Activated naive CD8-positive, alpha-beta T cell (primary cell): ENCODE results near the gene LHX3.
"Not testable (repeated sequence)": the region's sequence is repeated elsewhere in the genome, so short reads cannot be mapped to it uniquely, and the experiment has no call there.

Experiments
- H3K27ac Mint-ChIP-seq: one replicate; pipeline ENCODE4 v1.8.0; 2021; ENCODE audit warnings: mixed read lengths
- H3K27me3 Mint-ChIP-seq: one replicate; pipeline ENCODE4 v1.8.0; 2021; ENCODE audit warnings: mixed read lengths
- H3K36me3 Mint-ChIP-seq: one replicate; pipeline ENCODE4 v1.8.0; 2021; ENCODE audit warnings: mixed read lengths
- H3K4me1 Mint-ChIP-seq: one replicate; pipeline ENCODE4 v1.8.0; 2021; ENCODE audit warnings: low read depth, mixed read lengths
- H3K4me3 Mint-ChIP-seq: one replicate; pipeline ENCODE4 v1.8.0; 2021; ENCODE audit warnings: mild to moderate bottlenecking, mixed read lengths
- H3K9me3 Mint-ChIP-seq: one replicate; pipeline ENCODE4 v1.8.0; 2021; ENCODE audit warnings: low read depth, mixed read lengths

LHX3 gene

DNA sequence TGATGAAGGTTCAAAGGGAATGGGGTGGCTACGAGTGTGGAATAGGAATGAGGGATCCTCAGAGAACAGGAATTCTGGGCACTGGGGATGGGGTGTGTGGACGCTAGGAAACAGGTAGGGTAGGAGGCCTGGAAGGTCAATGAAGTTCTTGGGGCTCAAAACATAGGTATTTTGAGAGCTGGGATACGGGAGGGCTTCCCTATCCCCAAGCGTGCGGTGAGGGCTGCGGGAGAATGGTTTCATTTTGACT, 40.0 kb upstream of the LHX3 start:
- Mint-ChIP-seq H3K36me3 (no peaks in the 10 kb centered on the region), H3K9me3 (no peaks in the 10 kb centered on the region), H3K27ac (peak overlapping the region; percentile 98), H3K4me1 (peaks cover 37% of the 10 kb centered on the region), H3K4me3 (peak overlapping the region; percentile 100), H3K27me3 (no peaks in the 10 kb centered on the region)

DNA sequence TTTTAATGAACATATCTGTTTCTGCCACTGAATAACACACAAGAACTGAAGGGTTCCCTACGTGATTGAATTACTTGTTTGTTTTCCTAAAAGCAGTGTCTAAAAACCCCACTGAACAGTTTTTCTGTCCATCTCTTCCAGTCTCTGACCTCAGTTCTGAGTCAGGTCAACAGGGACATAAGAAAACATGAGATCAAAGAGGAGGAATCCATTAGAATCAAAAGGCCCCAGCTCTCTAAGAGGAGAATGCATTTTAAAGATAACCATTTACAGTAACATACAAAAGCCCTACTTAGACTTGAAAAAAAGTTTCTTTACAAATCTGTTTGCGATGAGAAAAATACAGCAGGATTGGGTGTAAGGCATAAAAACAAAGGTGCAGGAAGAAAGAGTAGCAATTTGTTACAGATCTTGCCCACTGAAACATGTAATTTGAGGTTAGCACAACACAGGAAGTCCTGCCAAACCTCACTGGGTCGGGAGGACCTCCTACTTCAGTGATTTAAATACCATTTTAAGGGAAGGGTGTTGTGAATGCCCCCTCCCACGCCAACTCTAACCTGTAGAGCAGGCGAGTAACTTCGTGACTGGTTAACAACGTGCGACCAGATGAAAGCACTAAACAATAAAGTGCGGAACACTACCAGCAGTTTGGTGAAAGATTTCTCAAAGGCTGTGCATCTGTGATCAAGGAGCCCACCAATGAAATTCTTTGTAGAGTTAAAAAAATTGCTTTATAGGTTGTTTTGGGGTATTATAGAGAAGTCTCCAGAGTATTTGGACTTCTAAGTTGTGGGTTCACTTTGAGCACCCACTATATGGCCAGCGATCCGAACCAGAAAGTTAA, 39.4 kb upstream of the LHX3 start:
- Mint-ChIP-seq H3K9me3 (no peaks in the 10 kb centered on the region), H3K27ac (peak overlapping the region; percentile 98), H3K4me1 (peaks cover 42% of the 10 kb centered on the region), H3K36me3 (no peaks in the 10 kb centered on the region), H3K27me3 (no peaks in the 10 kb centered on the region), H3K4me3 (peak overlapping the region; percentile 100)

DNA sequence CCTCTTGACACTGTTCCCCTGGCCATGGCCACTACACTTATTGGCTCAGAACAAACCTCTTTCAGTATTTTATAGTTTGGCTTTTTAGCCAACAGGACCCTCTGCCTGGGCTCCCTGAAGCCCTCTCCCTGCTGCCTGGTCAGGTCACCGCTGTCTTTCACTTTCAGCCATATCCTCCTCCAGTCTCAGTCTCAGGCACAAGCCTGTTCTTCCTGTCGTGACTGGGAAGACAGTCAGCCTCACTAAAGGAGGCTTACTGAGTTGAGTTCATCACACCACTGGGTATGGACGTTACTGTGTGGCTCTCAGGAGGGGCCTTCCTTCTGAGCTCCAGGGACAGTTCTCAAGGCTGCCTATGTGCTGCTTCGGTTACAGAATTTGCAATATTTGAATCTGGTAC, 38.7 kb upstream of the LHX3 start:
- Mint-ChIP-seq H3K27me3 (no peaks in the 10 kb centered on the region), H3K9me3 (no peaks in the 10 kb centered on the region), H3K4me1 (peaks cover 47% of the 10 kb centered on the region), H3K4me3 (peak overlapping the region; percentile 100), H3K36me3 (no peaks in the 10 kb centered on the region), H3K27ac (peak overlapping the region; percentile 98)

DNA sequence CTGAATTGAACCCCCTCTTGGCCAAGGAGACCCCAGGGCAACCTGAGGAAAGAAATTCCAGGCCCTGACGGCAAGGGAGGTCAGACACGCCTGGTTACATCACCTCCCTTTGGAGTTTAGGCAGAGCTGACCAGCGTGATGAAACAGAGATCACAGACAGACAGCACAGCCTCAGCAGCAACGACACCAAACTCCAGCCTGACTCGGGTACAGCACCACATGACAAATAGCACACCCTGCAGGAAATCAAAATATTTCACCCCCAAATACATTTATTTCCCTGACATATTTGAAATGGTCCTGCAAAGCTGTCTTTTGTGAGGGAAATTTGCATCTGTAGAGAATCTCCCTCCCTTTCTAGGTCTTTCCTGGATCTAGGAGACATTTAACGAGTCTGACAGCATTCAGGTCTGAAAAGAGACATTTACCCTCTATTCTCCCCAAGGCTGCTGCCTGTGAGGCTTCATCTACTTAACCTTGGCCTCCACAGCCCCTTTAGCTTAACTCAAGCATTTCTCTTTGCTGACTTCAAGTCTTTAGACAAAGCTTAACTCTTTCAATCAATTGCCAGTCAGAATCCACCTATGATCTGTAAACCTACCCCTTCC, 38.1 kb upstream of the LHX3 start:
- H3K9me3 Mint-ChIP-seq = no peaks in the 10 kb centered on the region
- no peaks in the 10 kb centered on the region for H3K27me3 Mint-ChIP-seq
- no peaks in the 10 kb centered on the region for H3K36me3 Mint-ChIP-seq
- H3K4me3 Mint-ChIP-seq = peak overlapping the region; percentile 100
- H3K4me1 Mint-ChIP-seq = peaks cover 51% of the 10 kb centered on the region
- peak overlapping the region; percentile 98 for H3K27ac Mint-ChIP-seq

DNA sequence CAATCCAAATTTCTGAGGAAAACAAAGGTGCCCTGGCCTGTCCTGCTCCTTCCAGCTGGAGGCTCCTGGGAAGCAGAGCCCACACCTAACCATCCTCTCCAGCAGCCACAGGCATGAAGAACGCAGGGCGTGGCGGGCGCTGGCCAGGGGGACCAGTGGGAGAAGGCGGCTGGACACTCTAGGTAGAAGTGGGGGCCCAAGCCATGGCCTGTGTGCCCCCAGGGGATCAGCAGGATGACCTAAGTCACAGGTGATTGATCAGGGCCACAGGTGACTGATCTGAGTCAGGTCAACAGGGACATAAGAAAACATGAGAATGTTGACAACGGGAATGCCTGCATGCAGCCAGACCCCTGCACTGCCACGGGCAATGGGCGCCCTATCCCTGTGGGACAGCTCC, 37.3 kb upstream of the LHX3 start:
- H3K9me3 Mint-ChIP-seq = no peaks in the 10 kb centered on the region
- peaks cover 51% of the 10 kb centered on the region for H3K4me1 Mint-ChIP-seq
- no peak overlapping the region for H3K4me3 Mint-ChIP-seq
- H3K27me3 Mint-ChIP-seq = no peaks in the 10 kb centered on the region
- no peaks in the 10 kb centered on the region for H3K36me3 Mint-ChIP-seq
- H3K27ac Mint-ChIP-seq = no peak overlapping the region

DNA sequence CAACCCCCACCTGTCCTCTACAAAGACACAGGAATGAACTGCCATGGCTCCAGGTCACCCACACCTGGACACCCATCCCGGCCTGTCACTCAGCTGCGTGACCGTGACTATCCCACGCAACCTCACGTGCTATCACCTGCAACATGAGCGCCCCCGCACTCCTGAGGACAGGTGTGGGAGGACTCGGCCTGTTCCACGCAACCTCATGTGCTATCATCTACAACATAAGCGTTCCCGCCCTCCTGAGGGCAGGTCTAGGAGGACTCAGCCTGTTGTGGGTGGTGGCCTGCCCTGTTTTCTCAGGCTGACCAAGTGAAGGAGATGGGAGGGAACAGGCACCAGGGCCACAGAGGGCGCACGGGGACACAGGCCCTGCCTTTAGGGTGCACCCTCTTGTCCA, 36.6 kb upstream of the LHX3 start:
- Mint-ChIP-seq H3K27me3 (no peaks in the 10 kb centered on the region), H3K27ac (no peak overlapping the region), H3K4me1 (peaks cover 51% of the 10 kb centered on the region), H3K36me3 (no peaks in the 10 kb centered on the region), H3K9me3 (no peaks in the 10 kb centered on the region), H3K4me3 (no peak overlapping the region)

DNA sequence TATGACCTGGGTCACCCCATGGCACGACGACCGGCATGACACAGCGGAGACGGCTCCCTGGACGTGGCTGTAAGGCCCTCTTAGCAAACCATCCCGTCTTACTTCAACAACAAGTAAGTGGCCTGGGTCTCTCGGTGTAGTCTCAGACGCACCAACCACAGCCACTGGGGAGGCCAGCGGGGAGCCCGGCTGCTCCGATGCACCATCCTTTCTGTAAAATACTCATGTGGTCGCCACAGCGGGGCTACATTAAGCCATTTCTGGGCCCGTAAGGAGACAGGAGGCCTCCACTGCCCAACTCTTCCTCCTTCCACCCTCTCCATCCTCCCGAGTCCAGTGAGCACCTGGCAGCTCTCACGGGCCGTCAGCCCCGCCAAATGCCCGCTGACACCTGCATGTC, 36.0 kb upstream of the LHX3 start:
- no peaks in the 10 kb centered on the region for H3K9me3 Mint-ChIP-seq
- H3K36me3 Mint-ChIP-seq = no peaks in the 10 kb centered on the region
- no peak overlapping the region for H3K4me3 Mint-ChIP-seq
- peaks cover 49% of the 10 kb centered on the region for H3K4me1 Mint-ChIP-seq
- no peaks in the 10 kb centered on the region for H3K27me3 Mint-ChIP-seq
- no peak overlapping the region for H3K27ac Mint-ChIP-seq

DNA sequence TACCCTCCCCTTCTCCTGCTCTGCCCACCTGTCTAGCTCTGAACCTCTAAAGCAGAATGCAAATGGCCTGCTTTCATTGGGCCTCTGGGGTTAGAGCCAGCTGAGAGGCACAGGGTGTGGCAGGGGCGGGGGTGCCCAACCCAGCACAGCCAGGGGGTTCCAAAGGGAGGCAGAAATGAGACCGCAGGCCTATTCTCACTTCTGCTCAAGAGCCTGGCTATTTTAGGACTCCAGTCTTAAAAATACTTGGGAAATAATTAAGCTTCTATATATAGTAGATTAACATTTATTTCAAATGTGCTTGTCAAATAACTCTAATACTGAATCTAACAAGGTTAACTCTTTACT, 35.0 kb upstream of the LHX3 start:
- Mint-ChIP-seq H3K27ac (no peak overlapping the region), H3K9me3 (no peaks in the 10 kb centered on the region), H3K4me1 (peaks cover 50% of the 10 kb centered on the region), H3K4me3 (no peak overlapping the region), H3K27me3 (no peaks in the 10 kb centered on the region), H3K36me3 (no peaks in the 10 kb centered on the region)

DNA sequence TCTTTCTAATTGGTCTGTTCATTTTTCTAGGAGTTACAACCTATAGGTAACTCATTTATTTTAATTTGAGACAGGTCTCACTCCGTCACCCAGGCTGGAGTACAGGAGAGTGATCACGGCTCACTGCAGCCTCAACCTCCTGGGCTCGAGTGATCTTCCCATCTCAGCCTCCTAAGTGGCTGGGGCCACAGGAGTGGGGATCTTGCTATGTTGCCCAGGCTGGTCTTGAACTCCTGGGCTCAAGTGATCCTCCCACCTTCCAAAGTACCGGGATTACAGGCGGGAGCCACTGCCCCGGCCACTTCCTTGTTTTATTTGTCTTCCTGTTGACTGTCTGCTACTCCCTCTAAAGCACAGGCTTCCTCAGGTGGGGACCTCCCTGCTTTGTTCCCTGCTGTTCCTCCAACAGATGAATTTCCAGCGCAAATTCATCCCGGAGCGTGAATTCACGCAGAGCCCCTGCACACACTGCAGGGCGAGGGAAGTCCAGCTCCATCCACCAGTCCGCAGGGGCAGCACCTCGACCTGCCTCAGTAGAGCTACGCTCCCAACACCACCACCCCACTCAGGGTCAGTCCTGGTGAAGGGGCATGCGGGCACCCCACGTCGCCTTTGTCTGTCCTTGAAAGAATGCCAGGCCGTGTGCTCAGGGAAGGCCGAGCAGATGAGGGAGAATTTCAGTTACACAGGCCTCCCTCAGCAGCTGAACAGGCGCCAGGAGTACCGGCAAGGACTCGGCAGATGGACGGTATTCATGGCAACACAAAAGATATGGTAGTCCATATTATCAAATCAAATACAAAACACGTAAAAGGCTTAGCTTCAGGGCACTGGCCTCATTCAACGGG, 34.4 kb upstream of the LHX3 start:
- no peaks in the 10 kb centered on the region for H3K27me3 Mint-ChIP-seq
- H3K4me3 Mint-ChIP-seq = no peak overlapping the region
- H3K9me3 Mint-ChIP-seq = no peaks in the 10 kb centered on the region
- no peaks in the 10 kb centered on the region for H3K36me3 Mint-ChIP-seq
- no peak overlapping the region for H3K27ac Mint-ChIP-seq
- H3K4me1 Mint-ChIP-seq = peaks cover 46% of the 10 kb centered on the region

DNA sequence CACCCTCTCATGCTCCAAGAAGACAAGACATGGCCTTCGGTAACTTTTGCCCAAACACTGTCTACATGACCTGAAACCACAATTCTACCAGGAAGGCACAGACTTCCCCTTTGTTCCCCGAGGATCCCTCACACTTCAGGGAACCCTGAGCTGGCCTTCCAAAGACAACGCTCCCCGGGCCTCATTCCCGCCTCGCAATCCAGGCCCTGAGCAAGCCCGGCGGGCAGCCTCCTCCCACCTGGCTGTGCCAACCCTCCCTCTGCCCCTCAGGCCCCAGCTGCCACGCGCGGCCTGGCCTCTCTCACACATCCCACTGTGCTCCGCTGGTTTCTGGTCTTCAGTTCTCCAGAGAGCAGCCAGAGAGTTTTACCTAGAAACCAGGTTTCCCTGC, 33.4 kb upstream of the LHX3 start:
- Mint-ChIP-seq H3K9me3 (no peaks in the 10 kb centered on the region), H3K4me3 (no peak overlapping the region), H3K27me3 (no peaks in the 10 kb centered on the region), H3K4me1 (peaks cover 43% of the 10 kb centered on the region), H3K36me3 (no peaks in the 10 kb centered on the region), H3K27ac (no peak overlapping the region)

DNA sequence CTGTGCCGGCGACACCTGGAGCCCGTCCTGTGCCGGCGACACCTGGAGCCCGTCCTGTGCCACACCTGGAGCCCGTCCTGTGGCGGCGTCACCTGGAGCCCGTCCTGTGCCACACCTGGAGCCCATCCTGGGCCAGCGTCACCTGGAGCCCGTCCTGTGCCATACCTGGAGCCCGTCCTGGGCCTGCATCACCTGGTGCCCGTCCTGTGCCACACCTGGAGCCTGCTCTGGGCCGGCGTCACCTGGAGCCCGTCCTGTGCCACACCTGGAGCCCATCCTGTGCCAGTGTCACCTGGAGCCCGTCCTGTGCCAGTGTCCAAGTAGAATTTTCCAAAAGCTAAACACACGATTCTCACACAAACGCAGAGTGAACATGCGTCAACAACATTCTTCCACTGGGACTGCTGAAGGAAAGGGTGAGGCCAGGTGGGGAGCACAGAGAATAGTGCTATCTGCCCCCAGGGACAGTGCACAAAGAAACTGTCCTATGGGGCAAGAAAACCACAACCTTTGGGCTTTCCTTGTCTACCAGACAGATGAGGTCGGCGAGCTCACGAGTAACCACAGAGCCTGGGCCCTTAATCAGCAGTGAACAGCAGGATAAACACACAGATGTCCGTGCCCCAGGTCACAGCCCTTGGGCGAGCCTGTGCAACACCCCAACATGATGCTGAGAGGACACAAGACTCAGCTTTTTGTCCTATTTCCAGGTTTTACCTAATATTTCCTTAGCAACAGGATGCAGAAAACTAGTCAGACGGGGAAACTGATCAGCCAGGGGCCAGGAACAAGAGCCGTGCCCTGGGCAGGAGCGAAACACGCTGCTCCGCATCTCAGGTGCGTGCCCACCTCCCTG, 32.8 kb upstream of the LHX3 start:
- H3K36me3 Mint-ChIP-seq = no peaks in the 10 kb centered on the region
- no peak overlapping the region for H3K27ac Mint-ChIP-seq
- no peaks in the 10 kb centered on the region for H3K27me3 Mint-ChIP-seq
- H3K4me3 Mint-ChIP-seq = no peak overlapping the region
- peaks cover 42% of the 10 kb centered on the region for H3K4me1 Mint-ChIP-seq
- H3K9me3 Mint-ChIP-seq = no peaks in the 10 kb centered on the region

DNA sequence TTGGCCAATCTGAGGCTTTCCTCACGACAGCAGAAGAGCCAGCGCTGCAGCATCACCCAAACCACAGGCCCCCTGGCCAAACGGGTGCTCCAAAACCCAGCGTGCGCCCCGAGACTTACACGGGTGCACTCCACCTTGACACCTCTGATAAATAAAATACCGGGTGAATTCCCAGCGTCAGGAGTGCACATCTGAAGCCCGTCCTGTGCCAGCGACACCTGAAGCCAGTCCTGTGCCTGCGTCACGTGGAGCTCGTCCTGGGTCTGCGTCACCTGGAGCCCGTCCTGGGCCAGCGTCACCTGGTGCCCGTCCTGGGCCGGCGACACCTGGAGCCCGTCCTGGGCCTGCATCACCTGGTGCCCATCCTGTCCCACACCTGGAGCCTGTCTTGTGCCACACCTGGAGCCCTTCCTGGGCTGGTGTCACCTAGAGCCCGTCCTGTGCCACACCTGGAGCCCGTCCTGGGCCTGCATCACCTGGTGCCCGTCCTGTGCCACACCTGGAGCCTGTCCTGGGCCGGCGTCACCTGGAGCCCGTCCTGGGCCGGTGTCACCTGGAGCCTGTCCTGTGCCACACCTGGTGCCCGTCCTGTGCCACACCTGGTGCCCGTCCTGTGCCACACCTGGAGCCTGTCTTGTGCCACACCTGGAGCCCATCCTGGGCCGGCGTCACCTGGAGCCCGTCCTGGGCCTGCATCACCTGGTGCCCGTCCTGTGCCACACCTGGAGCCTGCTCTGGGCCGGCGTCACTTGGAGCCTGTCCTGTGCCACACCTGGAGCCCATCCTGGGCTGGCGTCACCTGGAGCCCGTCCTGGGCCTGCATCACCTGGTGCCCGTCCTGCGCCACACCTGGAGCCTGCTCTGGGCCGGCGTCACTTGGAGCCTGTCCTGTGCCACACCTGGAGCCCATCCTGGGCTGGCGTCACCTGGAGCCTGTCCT, 31.8 kb upstream of the LHX3 start:
- not testable (repeated sequence) for H3K27me3 Mint-ChIP-seq, H3K4me3 Mint-ChIP-seq, H3K36me3 Mint-ChIP-seq, H3K9me3 Mint-ChIP-seq, H3K27ac Mint-ChIP-seq
- H3K4me1 Mint-ChIP-seq = peaks cover 45% of the 10 kb centered on the region

DNA sequence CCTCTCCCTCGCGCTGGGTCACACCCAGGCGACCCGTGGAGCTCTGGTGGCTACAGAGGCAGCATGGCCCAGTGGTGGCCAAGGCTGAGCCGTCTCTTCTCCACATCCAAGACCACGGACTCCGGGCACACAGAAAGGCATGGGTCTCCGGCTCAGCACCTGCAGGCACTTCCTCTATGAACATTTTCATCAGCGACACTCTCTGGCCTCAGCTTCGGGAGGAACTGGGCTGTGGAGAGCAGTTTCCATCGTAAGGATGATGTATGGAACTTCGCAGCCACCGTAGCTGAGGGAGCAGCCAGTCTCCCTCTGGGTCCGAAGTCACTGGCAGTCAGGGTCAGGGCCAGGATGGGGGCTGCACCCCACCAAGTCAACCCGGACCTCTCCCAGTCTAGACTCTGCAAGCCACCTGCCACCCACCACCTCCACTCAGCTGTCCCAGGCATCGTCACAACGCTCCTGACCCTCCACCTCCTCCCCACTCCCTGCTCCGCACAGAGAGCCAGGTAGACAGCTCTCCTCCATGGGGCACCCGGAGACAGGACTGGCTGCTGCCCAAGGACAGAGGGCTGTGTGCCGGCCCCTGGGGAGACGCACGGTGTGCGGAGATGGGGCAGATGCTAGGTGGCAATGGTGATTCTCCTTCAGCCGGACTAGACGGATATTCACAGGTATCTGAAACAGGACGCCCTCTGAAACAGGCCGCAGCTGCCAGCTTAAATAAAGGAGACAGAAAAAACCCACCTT, 31.0 kb upstream of the LHX3 start:
- Mint-ChIP-seq H3K27me3 (no peaks in the 10 kb centered on the region), H3K4me1 (peaks cover 41% of the 10 kb centered on the region), H3K4me3 (no peak overlapping the region), H3K36me3 (no peaks in the 10 kb centered on the region), H3K9me3 (no peaks in the 10 kb centered on the region), H3K27ac (no peak overlapping the region)
